Type B pancreatic cell (in vitro differentiated cells): ENCODE results near the gene PTPN14. TPM values are rescaled to one million over a fixed set of nuclear protein-coding genes. Genes with fewer than 3 reads are reported as not detected.

Experiments
- DNase-seq: peaks from one replicate; pipeline ENCODE4 v3.0.0; 2021; ENCODE audit warnings: mixed read lengths; ENCODE audit not compliant: unreplicated experiment; ENCODE audit errors: extremely low spot score
- H3K27ac Mint-ChIP-seq: 2 replicates; pipeline ENCODE4 v1.8.0; 2021; ENCODE audit warnings: mild to moderate bottlenecking, mixed read lengths
- H3K27me3 Mint-ChIP-seq: 2 replicates; pipeline ENCODE4 v1.8.0; 2021; ENCODE audit warnings: mixed read lengths
- H3K36me3 Mint-ChIP-seq: 2 replicates; pipeline ENCODE4 v1.8.0; 2021; ENCODE audit warnings: mixed read lengths
- H3K4me1 Mint-ChIP-seq: one replicate; pipeline ENCODE4 v1.8.0; 2021; ENCODE audit warnings: mixed read lengths; ENCODE audit not compliant: unreplicated experiment
- H3K4me3 Mint-ChIP-seq: 2 replicates; pipeline ENCODE4 v1.8.0; 2021; ENCODE audit warnings: mild to moderate bottlenecking, mixed read lengths
- H3K9me3 Mint-ChIP-seq: 2 replicates; pipeline ENCODE4 v1.8.0; 2021; ENCODE audit warnings: mixed read lengths
- total RNA-seq: library from RNA; stranded (reverse); gene quantifications from 2 replicates; pipeline ENCODE4 v1.2.1, GENCODE V29; 2021; ENCODE audit warnings: low replicate concordance
- TF ChIP-seq, protein P1 (sequence below): fragments of 200-600 bp; sonication (generic); conservative IDR thresholded peaks from 2 replicates; pipeline ENCODE4 v1.5.0; 2021; ENCODE audit warnings: antibody characterized with exemption, mild to moderate bottlenecking

The PTPN14 gene
- total RNA-seq, 1 donor from 2014 or later: 29.2 TPM

- Mint-ChIP-seq H3K27me3 (no peaks in the 10 kb centered on the region), H3K4me3 (no peak overlapping the region), H3K9me3 (no peaks in the 10 kb centered on the region), H3K36me3 (peaks cover 29% of the 10 kb centered on the region), H3K4me1 (peaks cover 7% of the 10 kb centered on the region), H3K27ac (peak overlapping the region; percentile 29)
- no peak for DNase-seq
- TF ChIP-seq, protein P1, sequence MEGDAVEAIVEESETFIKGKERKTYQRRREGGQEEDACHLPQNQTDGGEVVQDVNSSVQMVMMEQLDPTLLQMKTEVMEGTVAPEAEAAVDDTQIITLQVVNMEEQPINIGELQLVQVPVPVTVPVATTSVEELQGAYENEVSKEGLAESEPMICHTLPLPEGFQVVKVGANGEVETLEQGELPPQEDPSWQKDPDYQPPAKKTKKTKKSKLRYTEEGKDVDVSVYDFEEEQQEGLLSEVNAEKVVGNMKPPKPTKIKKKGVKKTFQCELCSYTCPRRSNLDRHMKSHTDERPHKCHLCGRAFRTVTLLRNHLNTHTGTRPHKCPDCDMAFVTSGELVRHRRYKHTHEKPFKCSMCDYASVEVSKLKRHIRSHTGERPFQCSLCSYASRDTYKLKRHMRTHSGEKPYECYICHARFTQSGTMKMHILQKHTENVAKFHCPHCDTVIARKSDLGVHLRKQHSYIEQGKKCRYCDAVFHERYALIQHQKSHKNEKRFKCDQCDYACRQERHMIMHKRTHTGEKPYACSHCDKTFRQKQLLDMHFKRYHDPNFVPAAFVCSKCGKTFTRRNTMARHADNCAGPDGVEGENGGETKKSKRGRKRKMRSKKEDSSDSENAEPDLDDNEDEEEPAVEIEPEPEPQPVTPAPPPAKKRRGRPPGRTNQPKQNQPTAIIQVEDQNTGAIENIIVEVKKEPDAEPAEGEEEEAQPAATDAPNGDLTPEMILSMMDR: no peak
Observed at GRCh38 chr1:214351551-214352277, 199.7 kb downstream of the PTPN14 start.

GRCh38 chr1:214349781-214350180 is 201.6 kb downstream of the PTPN14 start:
- Mint-ChIP-seq H3K9me3 (no peaks in the 10 kb centered on the region), H3K36me3 (peaks cover 31% of the 10 kb centered on the region), H3K27me3 (no peaks in the 10 kb centered on the region), H3K27ac (peak overlapping the region; percentile 80), H3K4me1 (peaks cover 7% of the 10 kb centered on the region), H3K4me3 (no peak overlapping the region)
- DNase-seq: no peak
- TF ChIP-seq, protein P1: no peak

GRCh38 chr1:214349008-214349407 is 202.4 kb downstream of the PTPN14 start:
- Mint-ChIP-seq H3K4me3 (no peak overlapping the region), H3K36me3 (peaks cover 33% of the 10 kb centered on the region), H3K4me1 (peaks cover 7% of the 10 kb centered on the region), H3K27me3 (no peaks in the 10 kb centered on the region), H3K9me3 (no peaks in the 10 kb centered on the region), H3K27ac (no peak overlapping the region)
- DNase-seq: no peak
- TF ChIP-seq, protein P1: no peak

DNA sequence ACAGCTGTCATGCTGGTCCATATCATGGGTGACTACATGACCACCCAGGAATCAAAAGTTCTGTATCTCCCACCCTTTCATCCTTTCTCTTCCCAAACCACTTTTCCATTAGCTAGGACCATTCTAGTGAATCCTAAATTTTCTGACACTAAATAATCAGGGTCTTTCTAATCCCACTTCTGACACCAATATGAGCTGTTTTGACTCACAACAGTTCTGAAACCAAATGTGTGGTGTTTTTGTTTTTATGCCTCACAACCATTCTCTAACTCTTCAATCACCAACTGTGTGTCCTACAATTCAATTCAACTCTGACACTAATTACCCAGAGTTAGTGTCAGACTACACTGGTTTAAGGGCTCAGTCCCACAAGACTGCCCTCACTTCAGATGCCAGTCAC is 206.5 kb downstream of the PTPN14 start:
- Mint-ChIP-seq H3K4me1 (peaks cover 3% of the 10 kb centered on the region), H3K9me3 (no peaks in the 10 kb centered on the region), H3K27ac (no peak overlapping the region), H3K4me3 (no peak overlapping the region), H3K27me3 (no peaks in the 10 kb centered on the region), H3K36me3 (peaks cover 26% of the 10 kb centered on the region)
- TF ChIP-seq, protein P1: no peak
- DNase-seq: no peak

GRCh38 chr1:214342525-214342924 is 208.9 kb downstream of the PTPN14 start:
- no peak overlapping the region for H3K27ac Mint-ChIP-seq
- H3K4me3 Mint-ChIP-seq: no peak overlapping the region
- no peaks in the 10 kb centered on the region for H3K27me3 Mint-ChIP-seq
- no peaks in the 10 kb centered on the region for H3K9me3 Mint-ChIP-seq
- H3K4me1 Mint-ChIP-seq: peaks cover under 1% of the 10 kb centered on the region
- TF ChIP-seq, protein P1: no peak
- no peak for DNase-seq
- H3K36me3 Mint-ChIP-seq: peaks cover 22% of the 10 kb centered on the region
